ENCODE data around the gene ANKRD33B. TPM values are rescaled to one million over a fixed set of nuclear protein-coding genes. Genes with fewer than 3 reads are reported as not detected.
A peak's percentile ranks its signal among the peaks of the same experiment; 100 is the strongest.
"Not testable (repeated sequence)": the region's sequence is repeated elsewhere in the genome, so short reads cannot be mapped to it uniquely, and the experiment has no call there.

Gene ANKRD33B
- total RNA-seq, 1 donor from 2014 or later = 31.1 TPM

DNA sequence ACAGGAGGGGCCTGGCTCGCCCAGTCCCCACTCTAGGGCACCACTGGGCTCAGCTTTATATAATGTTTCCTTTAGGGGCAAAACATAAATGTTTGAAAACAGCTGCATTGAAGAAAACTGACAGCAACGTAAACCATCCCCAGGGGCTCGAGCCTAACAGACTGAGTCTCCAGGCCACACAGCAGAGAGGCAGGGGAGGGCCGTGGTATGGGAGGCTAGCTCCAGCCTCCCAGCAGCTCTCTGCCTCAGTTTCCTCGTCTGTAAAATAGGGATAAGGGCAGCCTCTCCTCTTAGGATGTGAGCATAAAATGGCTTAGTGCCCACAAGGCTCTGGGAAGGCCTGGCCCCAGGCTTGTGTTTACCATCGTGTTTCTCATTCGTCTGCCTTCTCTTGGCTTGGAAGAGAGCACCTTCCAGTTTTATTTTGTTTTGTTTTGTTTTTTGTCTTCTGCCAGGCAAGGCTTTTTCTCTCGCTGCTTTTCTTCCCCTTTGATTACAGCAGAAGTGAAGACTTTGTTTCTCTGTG is 2.7 kb downstream of the ANKRD33B start:
- Mint-ChIP-seq H3K36me3 (ENCODE audit: low read depth) (peaks cover 18% of the 10 kb centered on the region), H3K9me3 (no peaks in the 10 kb centered on the region), H3K27ac (no peak overlapping the region), H3K27me3 (ENCODE audit: low read depth) (no peaks in the 10 kb centered on the region), H3K4me1 (ENCODE audit: low read depth) (peaks cover 36% of the 10 kb centered on the region), H3K4me3 (ENCODE audit: low read depth) (peak overlapping the region; percentile 63)
- DNase-seq (ENCODE audit: low spot score) = no peak
- intact Hi-C loops (cut with micrococcal nuclease) = no loop called here

DNA sequence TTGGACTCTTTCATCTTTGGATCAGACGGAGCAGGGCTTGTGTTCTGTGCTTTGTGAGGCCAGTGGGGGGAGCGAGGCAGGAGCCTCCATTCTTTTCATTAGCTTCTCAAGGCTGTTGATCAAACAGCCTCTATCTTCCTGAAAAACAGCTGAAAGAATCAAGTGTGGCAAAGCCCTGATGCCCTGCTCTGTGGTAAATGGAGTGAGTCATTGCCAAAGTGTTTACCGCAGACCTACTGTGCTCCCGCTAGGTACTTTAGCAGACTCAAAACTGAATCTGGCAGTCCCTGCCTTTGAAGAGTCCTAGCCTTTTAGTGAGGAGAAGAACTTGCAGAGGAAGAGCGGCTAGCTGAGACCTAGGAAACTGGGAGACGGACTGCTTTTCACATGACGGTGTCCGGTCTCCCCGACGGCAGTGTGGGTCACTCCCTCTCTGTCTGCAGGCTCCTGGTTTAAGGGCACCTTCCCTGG is 3.3 kb downstream of the ANKRD33B start:
- peak overlapping the region; percentile 63 for H3K4me3 Mint-ChIP-seq (ENCODE audit: low read depth)
- H3K27me3 Mint-ChIP-seq (ENCODE audit: low read depth) = no peaks in the 10 kb centered on the region
- H3K9me3 Mint-ChIP-seq = no peaks in the 10 kb centered on the region
- peaks cover 33% of the 10 kb centered on the region for H3K4me1 Mint-ChIP-seq (ENCODE audit: low read depth)
- intact Hi-C loops (cut with micrococcal nuclease) = no loop called here
- H3K36me3 Mint-ChIP-seq (ENCODE audit: low read depth) = peaks cover 18% of the 10 kb centered on the region
- DNase-seq (ENCODE audit: low spot score) = no peak
- H3K27ac Mint-ChIP-seq = no peak overlapping the region

DNA sequence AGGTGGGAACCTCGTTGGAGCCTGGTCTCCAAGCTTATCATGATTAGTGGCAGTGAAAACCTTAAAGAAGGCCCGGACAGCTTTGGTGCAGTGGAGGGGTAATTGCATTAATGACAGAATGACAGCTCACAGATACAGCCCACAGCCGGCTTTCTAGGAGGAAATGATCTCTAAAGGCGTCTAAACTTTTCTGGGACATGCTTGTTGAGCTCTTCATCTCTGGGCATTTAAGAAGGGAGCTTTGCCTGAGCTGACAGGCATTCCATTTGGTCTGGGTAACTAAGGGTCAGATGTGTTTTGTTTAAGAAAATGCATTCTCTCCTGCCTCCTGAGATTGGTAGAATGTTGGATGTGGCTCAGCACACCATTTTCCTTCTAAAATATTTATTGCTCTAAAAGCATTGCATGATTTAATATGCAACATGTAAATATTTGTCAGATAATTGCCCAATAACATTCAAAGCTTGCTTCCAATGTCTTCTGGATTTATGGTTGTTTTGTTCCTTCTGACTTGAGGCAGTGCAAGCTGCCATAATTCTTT is 4.0 kb downstream of the ANKRD33B start:
- Mint-ChIP-seq H3K27ac (no peak overlapping the region), H3K4me3 (ENCODE audit: low read depth) (no peak overlapping the region), H3K9me3 (no peaks in the 10 kb centered on the region), H3K27me3 (ENCODE audit: low read depth) (no peaks in the 10 kb centered on the region), H3K4me1 (ENCODE audit: low read depth) (peaks cover 30% of the 10 kb centered on the region), H3K36me3 (ENCODE audit: low read depth) (peaks cover 21% of the 10 kb centered on the region)
- DNase-seq (ENCODE audit: low spot score) = no peak
- intact Hi-C loops (cut with micrococcal nuclease) = no loop called here

DNA sequence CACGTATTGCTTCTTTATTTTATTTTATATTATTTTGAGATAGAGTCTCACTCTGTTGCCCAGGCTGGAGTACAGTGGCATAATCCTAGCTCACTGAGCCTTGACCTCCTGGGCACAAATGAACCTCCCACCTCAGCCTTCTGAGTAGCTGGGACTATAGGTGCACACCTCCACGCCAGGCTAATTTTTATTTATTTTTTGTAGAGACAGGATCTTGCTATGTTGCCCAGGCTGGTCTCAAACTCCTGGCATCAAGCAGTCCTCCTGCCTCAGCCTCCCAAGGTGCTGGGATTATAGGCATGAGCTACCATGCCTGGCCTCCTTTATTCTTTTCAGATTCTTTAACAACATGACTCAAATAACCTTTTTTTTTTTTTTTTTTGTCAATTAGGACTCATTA is 6.7 kb downstream of the ANKRD33B start:
- Mint-ChIP-seq H3K4me1 (ENCODE audit: low read depth) (peaks cover 31% of the 10 kb centered on the region), H3K36me3 (ENCODE audit: low read depth) (peaks cover 25% of the 10 kb centered on the region)
- H3K27me3 Mint-ChIP-seq (ENCODE audit: low read depth); H3K4me3 Mint-ChIP-seq (ENCODE audit: low read depth); intact Hi-C loops (cut with micrococcal nuclease); H3K9me3 Mint-ChIP-seq; DNase-seq (ENCODE audit: low spot score); H3K27ac Mint-ChIP-seq: not testable (repeated sequence)

DNA sequence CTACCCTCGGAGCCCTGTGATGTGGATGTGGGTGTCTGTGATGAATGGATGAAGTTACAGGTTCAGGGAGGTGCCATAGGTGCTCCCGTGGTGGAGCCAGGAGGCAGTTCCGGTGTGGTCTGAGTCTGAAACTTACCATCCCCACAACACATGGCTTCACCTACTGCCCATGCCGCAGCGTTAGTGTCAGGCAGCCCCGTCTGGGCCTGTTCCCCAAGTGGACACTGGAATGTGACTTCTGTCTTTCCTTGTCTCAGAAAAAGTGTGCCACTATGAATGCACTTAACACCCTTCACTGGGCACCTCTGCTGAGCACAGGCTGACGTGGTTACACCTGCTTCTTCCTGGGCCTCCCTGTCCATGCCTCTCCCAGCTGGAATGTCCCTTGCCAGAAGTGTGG is 8.6 kb downstream of the ANKRD33B start:
- Mint-ChIP-seq H3K27ac (no peak overlapping the region), H3K36me3 (ENCODE audit: low read depth) (peaks cover 21% of the 10 kb centered on the region), H3K4me1 (ENCODE audit: low read depth) (peaks cover 29% of the 10 kb centered on the region), H3K27me3 (ENCODE audit: low read depth) (no peaks in the 10 kb centered on the region), H3K4me3 (ENCODE audit: low read depth) (no peak overlapping the region), H3K9me3 (no peaks in the 10 kb centered on the region)
- intact Hi-C loops (cut with micrococcal nuclease) = no loop called here
- no peak for DNase-seq (ENCODE audit: low spot score)

GRCh38 chr5:10573487-10574145 is 9.7 kb downstream of the ANKRD33B start:
- no peak overlapping the region for H3K4me3 Mint-ChIP-seq (ENCODE audit: low read depth)
- peaks cover 29% of the 10 kb centered on the region for H3K4me1 Mint-ChIP-seq (ENCODE audit: low read depth)
- intact Hi-C loops (cut with micrococcal nuclease) = no loop called here
- H3K27ac Mint-ChIP-seq = no peak overlapping the region
- DNase-seq (ENCODE audit: low spot score) = no peak
- no peaks in the 10 kb centered on the region for H3K27me3 Mint-ChIP-seq (ENCODE audit: low read depth)
- H3K9me3 Mint-ChIP-seq = no peaks in the 10 kb centered on the region
- H3K36me3 Mint-ChIP-seq (ENCODE audit: low read depth) = peaks cover 11% of the 10 kb centered on the region

DNA sequence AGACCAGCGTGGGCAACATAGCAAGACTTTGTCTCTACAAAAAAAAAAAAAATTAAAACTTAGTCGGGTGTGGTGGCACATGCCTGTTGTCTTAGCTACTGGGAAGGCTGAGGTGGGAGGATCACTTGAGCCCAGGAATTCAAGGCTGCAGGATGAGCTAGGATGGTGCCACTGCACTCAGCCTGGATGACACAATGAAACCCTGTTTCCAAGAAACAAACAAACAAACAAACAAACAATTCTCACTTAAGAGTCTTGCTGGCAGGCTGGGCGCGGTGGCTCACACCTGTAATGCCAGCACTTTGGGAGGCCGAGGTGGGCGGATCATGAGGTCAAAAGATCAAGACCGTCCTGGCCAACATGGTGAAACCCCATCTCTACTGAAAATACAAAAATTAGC is 11.0 kb downstream of the ANKRD33B start:
- H3K27me3 Mint-ChIP-seq (ENCODE audit: low read depth); H3K9me3 Mint-ChIP-seq; DNase-seq (ENCODE audit: low spot score); H3K27ac Mint-ChIP-seq; intact Hi-C loops (cut with micrococcal nuclease); H3K4me3 Mint-ChIP-seq (ENCODE audit: low read depth): not testable (repeated sequence)
- H3K4me1 Mint-ChIP-seq (ENCODE audit: low read depth) = peaks cover 40% of the 10 kb centered on the region
- H3K36me3 Mint-ChIP-seq (ENCODE audit: low read depth) = peaks cover 11% of the 10 kb centered on the region

DNA sequence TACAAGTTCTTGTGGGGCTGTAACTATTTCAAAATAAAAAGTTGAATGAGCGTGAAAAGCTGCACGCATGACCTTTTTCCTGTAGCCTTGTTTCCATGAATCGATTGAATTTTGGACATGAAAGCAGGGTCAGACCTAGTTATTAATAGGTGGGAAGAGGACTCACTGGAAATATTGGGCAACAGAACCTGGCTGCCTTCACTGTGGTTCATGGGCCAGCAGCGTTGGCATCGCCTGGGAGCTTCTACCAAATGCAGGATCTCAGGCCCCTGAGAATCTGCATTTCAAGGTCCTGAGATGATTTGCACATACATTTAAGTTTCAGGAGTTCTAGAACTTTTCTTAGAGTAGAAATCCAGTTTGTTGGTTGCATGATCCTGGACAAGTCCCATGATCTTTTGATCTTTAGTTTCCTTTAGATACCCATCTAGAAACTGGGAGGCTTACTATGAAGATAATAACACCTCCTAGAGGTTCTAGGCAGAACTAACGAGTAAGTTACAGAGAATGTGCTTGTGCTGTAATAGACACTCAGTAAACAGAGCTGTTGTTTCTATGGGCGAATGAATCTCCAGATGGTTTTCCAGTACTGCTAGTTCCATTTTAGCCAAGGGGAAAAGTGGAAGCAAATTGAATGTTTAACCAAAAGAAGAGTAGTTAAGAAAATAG is 12.4 kb downstream of the ANKRD33B start:
- Mint-ChIP-seq H3K27me3 (ENCODE audit: low read depth) (no peaks in the 10 kb centered on the region), H3K27ac (no peak overlapping the region), H3K4me3 (ENCODE audit: low read depth) (no peak overlapping the region), H3K36me3 (ENCODE audit: low read depth) (peaks cover 11% of the 10 kb centered on the region), H3K4me1 (ENCODE audit: low read depth) (peaks cover 53% of the 10 kb centered on the region), H3K9me3 (no peaks in the 10 kb centered on the region)
- DNase-seq (ENCODE audit: low spot score) = no peak
- intact Hi-C loops (cut with micrococcal nuclease) = no loop called here

DNA sequence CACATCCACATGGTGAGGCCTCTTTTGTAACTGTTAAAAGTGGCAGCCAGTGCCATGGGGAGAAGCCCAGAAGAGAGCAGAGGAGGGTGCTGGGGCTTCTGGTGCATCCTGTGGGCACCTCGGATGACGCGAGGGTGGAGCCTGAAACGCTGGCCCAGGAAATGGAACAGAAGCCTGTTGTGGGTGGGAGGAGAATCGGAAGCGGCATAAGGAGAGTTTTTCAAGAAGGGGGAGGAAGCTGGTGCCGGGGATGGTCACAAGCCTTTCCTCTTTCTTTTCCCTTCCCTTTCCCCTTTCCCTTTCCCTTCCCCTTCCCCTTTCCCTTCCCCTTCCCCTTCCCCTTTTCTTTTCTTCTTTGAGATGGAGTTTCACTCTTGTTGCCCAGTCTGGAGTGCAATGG is 12.9 kb downstream of the ANKRD33B start:
- Mint-ChIP-seq H3K9me3 (no peaks in the 10 kb centered on the region), H3K36me3 (ENCODE audit: low read depth) (peaks cover 12% of the 10 kb centered on the region), H3K4me1 (ENCODE audit: low read depth) (peaks cover 58% of the 10 kb centered on the region), H3K27me3 (ENCODE audit: low read depth) (no peaks in the 10 kb centered on the region), H3K4me3 (ENCODE audit: low read depth) (no peak overlapping the region), H3K27ac (no peak overlapping the region)
- intact Hi-C loops (cut with micrococcal nuclease) = no loop called here
- DNase-seq (ENCODE audit: low spot score) = no peak

GRCh38 chr5:10577371-10578292 is 13.8 kb downstream of the ANKRD33B start:
- no peak overlapping the region for H3K4me3 Mint-ChIP-seq (ENCODE audit: low read depth)
- H3K9me3 Mint-ChIP-seq = no peaks in the 10 kb centered on the region
- H3K36me3 Mint-ChIP-seq (ENCODE audit: low read depth) = peaks cover 17% of the 10 kb centered on the region
- H3K27me3 Mint-ChIP-seq (ENCODE audit: low read depth) = no peaks in the 10 kb centered on the region
- intact Hi-C loops (cut with micrococcal nuclease) = loop anchor here (2.0 kb wide), 2 partner anchors 13 to 57 kb away; partner anchors contain the start of gene ANKRD33B
- H3K27ac Mint-ChIP-seq = peak overlapping the region; percentile 30
- no peak for DNase-seq (ENCODE audit: low spot score)
- peaks cover 66% of the 10 kb centered on the region for H3K4me1 Mint-ChIP-seq (ENCODE audit: low read depth)

DNA sequence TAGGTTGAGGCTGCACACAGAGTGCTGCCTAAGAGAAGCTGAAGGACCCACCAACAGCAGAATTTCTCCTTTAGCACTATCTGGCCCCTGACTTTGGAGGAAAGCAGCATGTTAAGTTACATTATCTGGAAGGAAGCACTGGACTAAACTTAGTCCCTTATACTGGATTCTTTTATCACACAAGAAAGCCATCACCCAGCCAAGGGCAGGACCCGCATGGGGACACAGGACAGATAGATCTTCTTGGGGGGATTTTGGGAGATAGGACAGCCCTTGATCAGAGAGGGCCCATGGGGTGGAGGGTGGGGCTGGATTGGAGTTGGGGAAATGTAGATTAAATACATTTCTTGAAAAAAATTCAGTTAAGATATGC is 14.4 kb downstream of the ANKRD33B start:
- intact Hi-C loops (cut with micrococcal nuclease) = loop anchor here (2.0 kb wide), 2 partner anchors 13 to 57 kb away; partner anchors contain the start of gene ANKRD33B
- no peaks in the 10 kb centered on the region for H3K9me3 Mint-ChIP-seq
- peaks cover 14% of the 10 kb centered on the region for H3K36me3 Mint-ChIP-seq (ENCODE audit: low read depth)
- H3K27ac Mint-ChIP-seq = peak overlapping the region; percentile 30
- H3K4me3 Mint-ChIP-seq (ENCODE audit: low read depth) = no peak overlapping the region
- no peaks in the 10 kb centered on the region for H3K27me3 Mint-ChIP-seq (ENCODE audit: low read depth)
- peaks cover 66% of the 10 kb centered on the region for H3K4me1 Mint-ChIP-seq (ENCODE audit: low read depth)
- no peak for DNase-seq (ENCODE audit: low spot score)

DNA sequence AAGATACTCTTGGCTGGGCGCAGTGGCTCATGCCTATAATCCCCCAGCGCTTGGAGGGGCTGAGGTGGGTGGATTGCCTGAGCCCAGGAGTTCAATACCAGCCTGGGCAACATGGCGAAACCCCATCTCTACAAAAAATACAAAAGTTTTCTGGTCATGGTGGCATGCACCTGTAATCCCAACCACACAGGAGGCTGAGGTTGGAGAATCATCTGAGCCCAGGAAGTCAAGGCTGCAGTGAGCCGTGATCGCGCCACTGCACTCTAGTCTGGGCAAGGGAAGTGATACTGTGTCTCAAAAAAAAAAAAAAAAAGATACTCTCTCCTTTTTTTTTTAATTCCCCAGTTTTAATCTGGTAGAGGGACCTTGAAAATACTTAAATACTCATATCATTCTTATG is 15.0 kb downstream of the ANKRD33B start:
- no peaks in the 10 kb centered on the region for H3K9me3 Mint-ChIP-seq
- H3K4me3 Mint-ChIP-seq (ENCODE audit: low read depth) = no peak overlapping the region
- peaks cover 68% of the 10 kb centered on the region for H3K4me1 Mint-ChIP-seq (ENCODE audit: low read depth)
- H3K27ac Mint-ChIP-seq = no peak overlapping the region
- no peak for DNase-seq (ENCODE audit: low spot score)
- peaks cover 12% of the 10 kb centered on the region for H3K36me3 Mint-ChIP-seq (ENCODE audit: low read depth)
- intact Hi-C loops (cut with micrococcal nuclease) = loop anchor here (1.0 to 2.0 kb wide), 3 partner anchors 14 to 56 kb away; partner anchors contain the start of gene ANKRD33B
- H3K27me3 Mint-ChIP-seq (ENCODE audit: low read depth) = peaks cover 3% of the 10 kb centered on the region

All from activated T-helper 2 cell treated with anti-CD3 and anti-CD28 coated beads, Interferon-gamma antibody, Interleukin-2, Interleukin-4, amounts not matched to agents 10 μg/mL and 5 μg/mL and 100 μg/mL, durations not matched to agents 14 hours and 24 hours and 36 hours (primary cell).